HCT116 (cell line): Measurements from ENCODE around the gene TEX2.

Experiments
- EZH2 ChIP-seq: fragments of 200-600 bp; sonication (generic); IDR thresholded peaks from 2 replicates; pipeline ENCODE4 v1.6.1; 2017; ENCODE audit warnings: antibody characterized with exemption, mixed run types
- POLR2A ChIP-seq: IDR thresholded peaks from 2 replicates; pipeline ENCODE4 v1.7.0; 2011; ENCODE audit warnings: borderline replicate concordance; ENCODE audit not compliant: insufficient read depth, insufficient read length; ENCODE audit errors: extremely low read depth
- POLR2AphosphoS5 ChIP-seq: IDR thresholded peaks from 2 replicates; pipeline ENCODE4 v1.6.1; 2011; ENCODE audit warnings: mild to moderate bottlenecking, low read depth, low read length, moderate library complexity
- SP1 ChIP-seq: IDR thresholded peaks from 2 replicates; pipeline ENCODE4 v1.6.1; 2012; ENCODE audit warnings: low read depth
- SRF ChIP-seq: IDR thresholded peaks from 2 replicates; pipeline ENCODE4 v1.6.1; 2012; ENCODE audit warnings: low read depth
- TF ChIP-seq, protein P1 (sequence below): IDR thresholded peaks from 2 replicates; pipeline ENCODE4 v1.6.1; 2012; ENCODE audit warnings: low read depth
- TF ChIP-seq, protein P2 (sequence below): IDR thresholded peaks from 2 replicates; pipeline ENCODE4 v1.6.1; 2012
- TF ChIP-seq, protein P3 (sequence below), 3 experiments: fragments of 200-600 bp in 1 of 3; sonication (generic) in 1 of 3; IDR thresholded peaks in 2 of 3; conservative IDR thresholded peaks in 1 of 3; 2 replicates each; pipeline ENCODE4 v1.5.1; 2012 to 2017; ENCODE audit warnings: low read depth in 2 of 3, low read length in 2 of 3, antibody characterized with exemption in 1 of 3, borderline replicate concordance in 1 of 3, control low read depth in 1 of 3, mild to moderate bottlenecking in 1 of 3, mixed read lengths in 1 of 3, mixed run types in 1 of 3, moderate library complexity in 1 of 3; ENCODE audit not compliant: insufficient read depth in 1 of 3
- TF ChIP-seq, protein P4 (sequence below): IDR thresholded peaks from 2 replicates; pipeline ENCODE4 v1.6.1; 2012

DNA sequence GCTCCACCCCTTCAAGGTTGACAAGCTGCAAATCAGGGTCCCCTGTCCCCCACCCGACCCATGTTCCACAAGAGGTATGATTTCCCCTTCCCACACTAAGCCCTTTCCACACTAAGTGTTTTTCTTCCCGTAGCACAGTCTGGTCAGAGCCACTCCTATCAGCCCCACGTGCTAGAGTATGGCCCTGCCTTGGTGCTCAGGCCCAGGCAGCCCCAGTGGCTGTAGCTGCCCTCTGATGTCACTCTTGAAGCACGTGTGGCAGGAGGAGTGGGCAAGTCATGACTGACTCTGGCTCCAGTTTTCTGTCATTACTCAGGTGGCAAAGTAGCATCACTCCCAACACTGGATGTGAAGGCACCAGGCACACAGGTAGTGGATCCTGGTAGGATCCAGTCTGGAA lies 97.7 kb downstream of the TEX2 start:
- TF ChIP-seq, protein P1, sequence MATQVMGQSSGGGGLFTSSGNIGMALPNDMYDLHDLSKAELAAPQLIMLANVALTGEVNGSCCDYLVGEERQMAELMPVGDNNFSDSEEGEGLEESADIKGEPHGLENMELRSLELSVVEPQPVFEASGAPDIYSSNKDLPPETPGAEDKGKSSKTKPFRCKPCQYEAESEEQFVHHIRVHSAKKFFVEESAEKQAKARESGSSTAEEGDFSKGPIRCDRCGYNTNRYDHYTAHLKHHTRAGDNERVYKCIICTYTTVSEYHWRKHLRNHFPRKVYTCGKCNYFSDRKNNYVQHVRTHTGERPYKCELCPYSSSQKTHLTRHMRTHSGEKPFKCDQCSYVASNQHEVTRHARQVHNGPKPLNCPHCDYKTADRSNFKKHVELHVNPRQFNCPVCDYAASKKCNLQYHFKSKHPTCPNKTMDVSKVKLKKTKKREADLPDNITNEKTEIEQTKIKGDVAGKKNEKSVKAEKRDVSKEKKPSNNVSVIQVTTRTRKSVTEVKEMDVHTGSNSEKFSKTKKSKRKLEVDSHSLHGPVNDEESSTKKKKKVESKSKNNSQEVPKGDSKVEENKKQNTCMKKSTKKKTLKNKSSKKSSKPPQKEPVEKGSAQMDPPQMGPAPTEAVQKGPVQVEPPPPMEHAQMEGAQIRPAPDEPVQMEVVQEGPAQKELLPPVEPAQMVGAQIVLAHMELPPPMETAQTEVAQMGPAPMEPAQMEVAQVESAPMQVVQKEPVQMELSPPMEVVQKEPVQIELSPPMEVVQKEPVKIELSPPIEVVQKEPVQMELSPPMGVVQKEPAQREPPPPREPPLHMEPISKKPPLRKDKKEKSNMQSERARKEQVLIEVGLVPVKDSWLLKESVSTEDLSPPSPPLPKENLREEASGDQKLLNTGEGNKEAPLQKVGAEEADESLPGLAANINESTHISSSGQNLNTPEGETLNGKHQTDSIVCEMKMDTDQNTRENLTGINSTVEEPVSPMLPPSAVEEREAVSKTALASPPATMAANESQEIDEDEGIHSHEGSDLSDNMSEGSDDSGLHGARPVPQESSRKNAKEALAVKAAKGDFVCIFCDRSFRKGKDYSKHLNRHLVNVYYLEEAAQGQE: no peak
- TF ChIP-seq POLR2AphosphoS5: no peak
- no peak for TF ChIP-seq EZH2
- TF ChIP-seq SP1: no peak
- TF ChIP-seq, protein P2, sequence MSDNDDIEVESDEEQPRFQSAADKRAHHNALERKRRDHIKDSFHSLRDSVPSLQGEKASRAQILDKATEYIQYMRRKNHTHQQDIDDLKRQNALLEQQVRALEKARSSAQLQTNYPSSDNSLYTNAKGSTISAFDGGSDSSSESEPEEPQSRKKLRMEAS: no peak
- TF ChIP-seq, protein P3, sequence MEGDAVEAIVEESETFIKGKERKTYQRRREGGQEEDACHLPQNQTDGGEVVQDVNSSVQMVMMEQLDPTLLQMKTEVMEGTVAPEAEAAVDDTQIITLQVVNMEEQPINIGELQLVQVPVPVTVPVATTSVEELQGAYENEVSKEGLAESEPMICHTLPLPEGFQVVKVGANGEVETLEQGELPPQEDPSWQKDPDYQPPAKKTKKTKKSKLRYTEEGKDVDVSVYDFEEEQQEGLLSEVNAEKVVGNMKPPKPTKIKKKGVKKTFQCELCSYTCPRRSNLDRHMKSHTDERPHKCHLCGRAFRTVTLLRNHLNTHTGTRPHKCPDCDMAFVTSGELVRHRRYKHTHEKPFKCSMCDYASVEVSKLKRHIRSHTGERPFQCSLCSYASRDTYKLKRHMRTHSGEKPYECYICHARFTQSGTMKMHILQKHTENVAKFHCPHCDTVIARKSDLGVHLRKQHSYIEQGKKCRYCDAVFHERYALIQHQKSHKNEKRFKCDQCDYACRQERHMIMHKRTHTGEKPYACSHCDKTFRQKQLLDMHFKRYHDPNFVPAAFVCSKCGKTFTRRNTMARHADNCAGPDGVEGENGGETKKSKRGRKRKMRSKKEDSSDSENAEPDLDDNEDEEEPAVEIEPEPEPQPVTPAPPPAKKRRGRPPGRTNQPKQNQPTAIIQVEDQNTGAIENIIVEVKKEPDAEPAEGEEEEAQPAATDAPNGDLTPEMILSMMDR (IDR thresholded peaks at IDR 0.05 in 2 of 3, conservative IDR thresholded peaks at IDR 0.05 in 1 of 3; ENCODE audit: borderline replicate concordance in 1 of 3, insufficient read depth in 1 of 3, low read depth in 2 of 3, low read length in 2 of 3): no peak
- no peak for TF ChIP-seq POLR2A
- TF ChIP-seq, protein P4, sequence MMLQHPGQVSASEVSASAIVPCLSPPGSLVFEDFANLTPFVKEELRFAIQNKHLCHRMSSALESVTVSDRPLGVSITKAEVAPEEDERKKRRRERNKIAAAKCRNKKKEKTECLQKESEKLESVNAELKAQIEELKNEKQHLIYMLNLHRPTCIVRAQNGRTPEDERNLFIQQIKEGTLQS: no peak
- no peak for TF ChIP-seq SRF
